HEK293 (cell line): ENCODE results near the gene ZKSCAN4.

Experiments
- BCL11B ChIP-seq: fragments of 450-650 bp; formaldehyde crosslinking; IDR thresholded peaks from 2 replicates; pipeline ENCODE4 v1.5.1; 2016; ENCODE audit warnings: low read depth, missing biosample characterization, missing genetic modification characterization
- GLI4 ChIP-seq: fragments of 450-650 bp; formaldehyde crosslinking; IDR thresholded peaks from 2 replicates; pipeline ENCODE4 v1.5.1; 2016; ENCODE audit warnings: missing biosample characterization, missing genetic modification characterization
- HOXC10 ChIP-seq: sonication (generic); formaldehyde crosslinking; IDR thresholded peaks from 2 replicates; pipeline ENCODE4 v1.8.1; 2023; ENCODE audit warnings: mild to moderate bottlenecking, missing genetic modification reagents
- IKZF3 ChIP-seq: fragments of 450-650 bp; IDR thresholded peaks from 2 replicates; pipeline ENCODE4 v1.5.0; 2018; ENCODE audit warnings: missing biosample characterization, mild to moderate bottlenecking, missing genetic modification characterization, moderate library complexity
- KLF10 ChIP-seq: fragments of 450-650 bp; IDR thresholded peaks from 2 replicates; pipeline ENCODE4 v1.5.1; 2018; ENCODE audit warnings: missing biosample characterization, mild to moderate bottlenecking, missing genetic modification characterization
- KLF8 ChIP-seq: fragments of 450-650 bp; formaldehyde crosslinking; IDR thresholded peaks from 2 replicates; pipeline ENCODE4 v1.5.1; 2016; ENCODE audit warnings: missing biosample characterization, missing genetic modification characterization
- PRDM1 ChIP-seq: fragments of 450-650 bp; formaldehyde crosslinking; IDR thresholded peaks from 2 replicates; pipeline ENCODE4; 2016; ENCODE audit warnings: missing biosample characterization, missing genetic modification characterization
- SALL2 ChIP-seq: fragments of 450-650 bp; formaldehyde crosslinking; IDR thresholded peaks from 2 replicates; pipeline ENCODE4 v1.5.0; 2017; ENCODE audit warnings: missing biosample characterization, mild to moderate bottlenecking, missing genetic modification characterization, borderline replicate concordance
- SCRT1 ChIP-seq: fragments of 450-650 bp; formaldehyde crosslinking; IDR thresholded peaks from 2 replicates; pipeline ENCODE4 v1.5.1; 2016; ENCODE audit warnings: missing biosample characterization, missing genetic modification characterization, borderline replicate concordance
- TRIM28 ChIP-seq: IDR thresholded peaks from 2 replicates; pipeline ENCODE4 v1.6.1; 2011; ENCODE audit warnings: low read length, control low read depth, borderline replicate concordance
- YY2 ChIP-seq: fragments of 450-650 bp; formaldehyde crosslinking; IDR thresholded peaks from 2 replicates; pipeline ENCODE4 v1.5.1; 2016; ENCODE audit warnings: missing biosample characterization, missing genetic modification characterization
- ZBTB48 ChIP-seq: fragments of 450-650 bp; formaldehyde crosslinking; IDR thresholded peaks from 2 replicates; pipeline ENCODE4 v1.5.1; 2016; ENCODE audit warnings: missing biosample characterization, missing genetic modification characterization
- ZFHX2 ChIP-seq: fragments of 450-650 bp; formaldehyde crosslinking; conservative IDR thresholded peaks from 2 replicates; pipeline ENCODE4 v1.5.1; 2016; ENCODE audit warnings: missing biosample characterization, missing genetic modification characterization
- ZFP37 ChIP-seq: fragments of 450-650 bp; formaldehyde crosslinking; IDR thresholded peaks from 2 replicates; pipeline ENCODE4 v1.5.1; 2016; ENCODE audit warnings: missing biosample characterization, missing genetic modification characterization
- ZNF223 ChIP-seq: fragments of 450-650 bp; formaldehyde crosslinking; IDR thresholded peaks from 2 replicates; pipeline ENCODE4 v1.5.1; 2016; ENCODE audit warnings: missing biosample characterization, missing genetic modification characterization
- ZNF324 ChIP-seq: fragments of 450-650 bp; formaldehyde crosslinking; IDR thresholded peaks from 2 replicates; pipeline ENCODE4 v1.5.1; 2016; ENCODE audit warnings: missing biosample characterization, missing genetic modification characterization
- ZNF391 ChIP-seq: fragments of 450-650 bp; formaldehyde crosslinking; IDR thresholded peaks from 2 replicates; pipeline ENCODE4 v1.5.1; 2016; ENCODE audit warnings: low read depth, missing biosample characterization, missing genetic modification characterization, borderline replicate concordance
- ZNF404 ChIP-seq: fragments of 450-650 bp; formaldehyde crosslinking; IDR thresholded peaks from 2 replicates; pipeline ENCODE4 v1.5.1; 2017; ENCODE audit warnings: missing biosample characterization, missing genetic modification characterization
- ZNF549 ChIP-seq: fragments of 450-650 bp; IDR thresholded peaks from 2 replicates; pipeline ENCODE4 v1.5.1; 2018; ENCODE audit warnings: missing biosample characterization, missing genetic modification characterization, mild to moderate bottlenecking, inconsistent platforms, moderate library complexity
- ZNF555 ChIP-seq: fragments of 450-650 bp; formaldehyde crosslinking; conservative IDR thresholded peaks from 2 replicates; pipeline ENCODE4 v1.5.1; 2017; ENCODE audit warnings: missing biosample characterization, mild to moderate bottlenecking, missing genetic modification characterization, inconsistent platforms
- ZNF585B ChIP-seq: fragments of 450-650 bp; formaldehyde crosslinking; IDR thresholded peaks from 2 replicates; pipeline ENCODE4 v1.5.1; 2016; ENCODE audit warnings: missing biosample characterization, missing genetic modification characterization
- ZNF629 ChIP-seq: fragments of 450-650 bp; formaldehyde crosslinking; IDR thresholded peaks from 2 replicates; pipeline ENCODE4 v1.5.1; 2017; ENCODE audit warnings: missing biosample characterization, missing genetic modification characterization
- ZNF664 ChIP-seq: fragments of 450-650 bp; formaldehyde crosslinking; IDR thresholded peaks from 2 replicates; pipeline ENCODE4 v1.5.1; 2016; ENCODE audit warnings: missing biosample characterization, missing genetic modification characterization
- ZNF785 ChIP-seq: fragments of 450-650 bp; formaldehyde crosslinking; IDR thresholded peaks from 2 replicates; pipeline ENCODE4 v1.5.1; 2016; ENCODE audit warnings: missing biosample characterization, missing genetic modification characterization
- ZSCAN23 ChIP-seq: fragments of 450-650 bp; formaldehyde crosslinking; IDR thresholded peaks from 2 replicates; pipeline ENCODE4 v1.5.1; 2016; ENCODE audit warnings: missing biosample characterization, missing genetic modification characterization
- TF ChIP-seq, protein P1 (sequence below): fragments of 450-650 bp; formaldehyde crosslinking; IDR thresholded peaks from 2 replicates; pipeline ENCODE4 v1.5.1; 2016; ENCODE audit warnings: missing biosample characterization, missing genetic modification characterization
- TF ChIP-seq, protein P2 (sequence below): fragments of 450-650 bp; formaldehyde crosslinking; IDR thresholded peaks from 2 replicates; pipeline ENCODE4 v1.5.1; 2016; ENCODE audit warnings: missing biosample characterization, missing genetic modification characterization
- TF ChIP-seq, protein P3 (sequence below): fragments of 450-650 bp; formaldehyde crosslinking; IDR thresholded peaks from 2 replicates; pipeline ENCODE4 v1.5.1; 2016; ENCODE audit warnings: missing biosample characterization, missing genetic modification characterization
- TF ChIP-seq, protein P4 (sequence below): fragments of 450-650 bp; formaldehyde crosslinking; IDR thresholded peaks from 2 replicates; pipeline ENCODE4 v1.5.1; 2016; ENCODE audit warnings: missing biosample characterization, missing genetic modification characterization, borderline replicate concordance
- TF ChIP-seq, protein P5 (sequence below): fragments of 450-650 bp; formaldehyde crosslinking; conservative IDR thresholded peaks from 2 replicates; pipeline ENCODE4 v1.5.1; 2016; ENCODE audit warnings: low read depth, missing biosample characterization, missing genetic modification characterization

Gene ZKSCAN4

DNA sequence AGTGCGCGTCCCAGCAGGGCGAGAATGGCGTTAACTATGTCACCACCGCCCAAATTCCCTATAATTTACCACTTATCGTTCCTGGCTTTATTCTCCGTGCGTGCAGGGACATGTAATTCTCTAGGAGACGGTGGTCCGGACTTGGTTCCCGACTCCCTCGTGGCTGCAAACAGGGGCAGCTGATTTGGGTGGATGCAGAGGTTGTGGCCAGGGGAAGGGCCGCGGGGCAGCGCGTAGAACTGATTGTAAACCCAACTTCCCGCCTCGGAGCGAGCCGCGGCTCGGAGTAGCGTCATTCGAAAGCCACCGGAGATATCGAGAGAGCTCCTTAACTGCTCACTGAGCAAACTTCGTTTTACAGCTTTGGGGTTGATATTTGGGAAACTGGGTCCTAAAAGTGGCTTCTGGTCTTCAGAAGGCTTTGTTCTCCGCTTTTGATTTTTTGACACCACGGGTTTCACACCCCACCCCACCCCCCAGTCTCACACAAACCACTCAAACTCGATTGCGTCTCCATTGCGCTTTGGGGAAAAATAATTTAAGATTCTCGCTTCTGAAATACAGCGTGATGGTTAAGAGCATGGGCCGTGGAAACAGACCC, 44.5 kb downstream of the ZKSCAN4 start (continued):
- TF ChIP-seq, protein P1, sequence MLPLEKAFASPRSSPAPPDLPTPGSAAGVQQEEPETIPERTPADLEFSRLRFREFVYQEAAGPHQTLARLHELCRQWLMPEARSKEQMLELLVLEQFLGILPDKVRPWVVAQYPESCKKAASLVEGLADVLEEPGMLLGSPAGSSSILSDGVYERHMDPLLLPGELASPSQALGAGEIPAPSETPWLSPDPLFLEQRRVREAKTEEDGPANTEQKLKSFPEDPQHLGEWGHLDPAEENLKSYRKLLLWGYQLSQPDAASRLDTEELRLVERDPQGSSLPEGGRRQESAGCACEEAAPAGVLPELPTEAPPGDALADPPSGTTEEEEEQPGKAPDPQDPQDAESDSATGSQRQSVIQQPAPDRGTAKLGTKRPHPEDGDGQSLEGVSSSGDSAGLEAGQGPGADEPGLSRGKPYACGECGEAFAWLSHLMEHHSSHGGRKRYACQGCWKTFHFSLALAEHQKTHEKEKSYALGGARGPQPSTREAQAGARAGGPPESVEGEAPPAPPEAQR (tag by site-specific recombination), result no peak
- TF ChIP-seq, protein P2, sequence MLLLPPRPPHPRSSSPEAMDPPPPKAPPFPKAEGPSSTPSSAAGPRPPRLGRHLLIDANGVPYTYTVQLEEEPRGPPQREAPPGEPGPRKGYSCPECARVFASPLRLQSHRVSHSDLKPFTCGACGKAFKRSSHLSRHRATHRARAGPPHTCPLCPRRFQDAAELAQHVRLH (tag by site-specific recombination), result no peak
- no peak for TF ChIP-seq SALL2 (tag by site-specific recombination)
- TF ChIP-seq BCL11B, result no peak
- TF ChIP-seq ZNF785, result no peak
- no peak for TF ChIP-seq ZNF223 (tag by site-specific recombination)
- TF ChIP-seq ZNF404, result no peak
- TF ChIP-seq, protein P3, sequence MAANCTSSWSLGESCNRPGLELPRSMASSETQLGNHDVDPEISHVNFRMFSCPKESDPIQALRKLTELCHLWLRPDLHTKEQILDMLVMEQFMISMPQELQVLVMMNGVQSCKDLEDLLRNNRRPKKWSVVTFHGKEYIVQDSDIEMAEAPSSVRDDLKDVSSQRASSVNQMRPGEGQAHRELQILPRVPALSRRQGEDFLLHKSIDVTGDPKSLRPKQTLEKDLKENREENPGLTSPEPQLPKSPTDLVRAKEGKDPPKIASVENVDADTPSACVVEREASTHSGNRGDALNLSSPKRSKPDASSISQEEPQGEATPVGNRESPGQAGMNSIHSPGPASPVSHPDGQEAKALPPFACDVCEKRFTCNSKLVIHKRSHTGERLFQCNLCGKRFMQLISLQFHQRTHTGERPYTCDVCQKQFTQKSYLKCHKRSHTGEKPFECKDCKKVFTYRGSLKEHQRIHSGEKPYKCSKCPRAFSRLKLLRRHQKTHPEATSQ, result no peak
- 0 out of 2 replicates have a peak, but pooled peaks have one; percentile 2 for TF ChIP-seq IKZF3 (tag by site-specific recombination)
- TF ChIP-seq ZSCAN23 (tag by site-specific recombination), result no peak
- no peak for TF ChIP-seq HOXC10 (CRISPR knock-in tag)
- no peak for TF ChIP-seq ZNF664 (tag by site-specific recombination)
- TF ChIP-seq ZFHX2 (tag by site-specific recombination), result no peak
- no peak for TF ChIP-seq ZNF555 (tag by site-specific recombination)
- TF ChIP-seq, protein P4, sequence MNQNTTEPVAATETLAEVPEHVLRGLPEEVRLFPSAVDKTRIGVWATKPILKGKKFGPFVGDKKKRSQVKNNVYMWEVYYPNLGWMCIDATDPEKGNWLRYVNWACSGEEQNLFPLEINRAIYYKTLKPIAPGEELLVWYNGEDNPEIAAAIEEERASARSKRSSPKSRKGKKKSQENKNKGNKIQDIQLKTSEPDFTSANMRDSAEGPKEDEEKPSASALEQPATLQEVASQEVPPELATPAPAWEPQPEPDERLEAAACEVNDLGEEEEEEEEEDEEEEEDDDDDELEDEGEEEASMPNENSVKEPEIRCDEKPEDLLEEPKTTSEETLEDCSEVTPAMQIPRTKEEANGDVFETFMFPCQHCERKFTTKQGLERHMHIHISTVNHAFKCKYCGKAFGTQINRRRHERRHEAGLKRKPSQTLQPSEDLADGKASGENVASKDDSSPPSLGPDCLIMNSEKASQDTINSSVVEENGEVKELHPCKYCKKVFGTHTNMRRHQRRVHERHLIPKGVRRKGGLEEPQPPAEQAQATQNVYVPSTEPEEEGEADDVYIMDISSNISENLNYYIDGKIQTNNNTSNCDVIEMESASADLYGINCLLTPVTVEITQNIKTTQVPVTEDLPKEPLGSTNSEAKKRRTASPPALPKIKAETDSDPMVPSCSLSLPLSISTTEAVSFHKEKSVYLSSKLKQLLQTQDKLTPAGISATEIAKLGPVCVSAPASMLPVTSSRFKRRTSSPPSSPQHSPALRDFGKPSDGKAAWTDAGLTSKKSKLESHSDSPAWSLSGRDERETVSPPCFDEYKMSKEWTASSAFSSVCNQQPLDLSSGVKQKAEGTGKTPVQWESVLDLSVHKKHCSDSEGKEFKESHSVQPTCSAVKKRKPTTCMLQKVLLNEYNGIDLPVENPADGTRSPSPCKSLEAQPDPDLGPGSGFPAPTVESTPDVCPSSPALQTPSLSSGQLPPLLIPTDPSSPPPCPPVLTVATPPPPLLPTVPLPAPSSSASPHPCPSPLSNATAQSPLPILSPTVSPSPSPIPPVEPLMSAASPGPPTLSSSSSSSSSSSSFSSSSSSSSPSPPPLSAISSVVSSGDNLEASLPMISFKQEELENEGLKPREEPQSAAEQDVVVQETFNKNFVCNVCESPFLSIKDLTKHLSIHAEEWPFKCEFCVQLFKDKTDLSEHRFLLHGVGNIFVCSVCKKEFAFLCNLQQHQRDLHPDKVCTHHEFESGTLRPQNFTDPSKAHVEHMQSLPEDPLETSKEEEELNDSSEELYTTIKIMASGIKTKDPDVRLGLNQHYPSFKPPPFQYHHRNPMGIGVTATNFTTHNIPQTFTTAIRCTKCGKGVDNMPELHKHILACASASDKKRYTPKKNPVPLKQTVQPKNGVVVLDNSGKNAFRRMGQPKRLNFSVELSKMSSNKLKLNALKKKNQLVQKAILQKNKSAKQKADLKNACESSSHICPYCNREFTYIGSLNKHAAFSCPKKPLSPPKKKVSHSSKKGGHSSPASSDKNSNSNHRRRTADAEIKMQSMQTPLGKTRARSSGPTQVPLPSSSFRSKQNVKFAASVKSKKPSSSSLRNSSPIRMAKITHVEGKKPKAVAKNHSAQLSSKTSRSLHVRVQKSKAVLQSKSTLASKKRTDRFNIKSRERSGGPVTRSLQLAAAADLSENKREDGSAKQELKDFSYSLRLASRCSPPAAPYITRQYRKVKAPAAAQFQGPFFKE (tag by site-specific recombination), result no peak
- 0 out of 2 replicates have a peak, but pooled peaks have one; percentile 11 for TF ChIP-seq ZBTB48 (tag by site-specific recombination)
- no peak for TF ChIP-seq TRIM28
- TF ChIP-seq ZNF549 (tag by site-specific recombination), result no peak
- TF ChIP-seq GLI4 (tag by site-specific recombination), result no peak
- TF ChIP-seq ZNF585B (tag by site-specific recombination), result no peak
- TF ChIP-seq ZNF391 (tag by site-specific recombination), result no peak
- no peak for TF ChIP-seq SCRT1
- TF ChIP-seq ZNF629 (tag by site-specific recombination), result peak; percentile 71
- no peak for TF ChIP-seq ZFP37 (tag by site-specific recombination)
- TF ChIP-seq KLF8, result peak; percentile 27; the same call in 1 of the 2 replicates
- no peak for TF ChIP-seq YY2 (tag by site-specific recombination)
- TF ChIP-seq KLF10, result no peak; the same call in 1 of the 2 replicates
- TF ChIP-seq PRDM1 (tag by site-specific recombination), result no peak
- TF ChIP-seq ZNF324, result no peak
- TF ChIP-seq, protein P5, sequence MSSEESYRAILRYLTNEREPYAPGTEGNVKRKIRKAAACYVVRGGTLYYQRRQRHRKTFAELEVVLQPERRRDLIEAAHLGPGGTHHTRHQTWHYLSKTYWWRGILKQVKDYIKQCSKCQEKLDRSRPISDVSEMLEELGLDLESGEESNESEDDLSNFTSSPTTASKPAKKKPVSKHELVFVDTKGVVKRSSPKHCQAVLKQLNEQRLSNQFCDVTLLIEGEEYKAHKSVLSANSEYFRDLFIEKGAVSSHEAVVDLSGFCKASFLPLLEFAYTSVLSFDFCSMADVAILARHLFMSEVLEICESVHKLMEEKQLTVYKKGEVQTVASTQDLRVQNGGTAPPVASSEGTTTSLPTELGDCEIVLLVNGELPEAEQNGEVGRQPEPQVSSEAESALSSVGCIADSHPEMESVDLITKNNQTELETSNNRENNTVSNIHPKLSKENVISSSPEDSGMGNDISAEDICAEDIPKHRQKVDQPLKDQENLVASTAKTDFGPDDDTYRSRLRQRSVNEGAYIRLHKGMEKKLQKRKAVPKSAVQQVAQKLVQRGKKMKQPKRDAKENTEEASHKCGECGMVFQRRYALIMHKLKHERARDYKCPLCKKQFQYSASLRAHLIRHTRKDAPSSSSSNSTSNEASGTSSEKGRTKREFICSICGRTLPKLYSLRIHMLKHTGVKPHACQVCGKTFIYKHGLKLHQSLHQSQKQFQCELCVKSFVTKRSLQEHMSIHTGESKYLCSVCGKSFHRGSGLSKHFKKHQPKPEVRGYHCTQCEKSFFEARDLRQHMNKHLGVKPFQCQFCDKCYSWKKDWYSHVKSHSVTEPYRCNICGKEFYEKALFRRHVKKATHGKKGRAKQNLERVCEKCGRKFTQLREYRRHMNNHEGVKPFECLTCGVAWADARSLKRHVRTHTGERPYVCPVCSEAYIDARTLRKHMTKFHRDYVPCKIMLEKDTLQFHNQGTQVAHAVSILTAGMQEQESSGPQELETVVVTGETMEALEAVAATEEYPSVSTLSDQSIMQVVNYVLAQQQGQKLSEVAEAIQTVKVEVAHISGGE, result no peak
